Neural crest cell (in vitro differentiated cells): ENCODE data around the gene SSPN. TPM values are rescaled to one million over a fixed set of nuclear protein-coding genes. Genes with fewer than 3 reads are reported as not detected.

ENCODE experiments used
- DNase-seq: peaks from one replicate; pipeline ENCODE4 v3.0.0; 2021; ENCODE audit warnings: low read depth, mixed read lengths, low spot score
- H3K27ac Mint-ChIP-seq: one replicate; pipeline ENCODE4 v1.8.0; 2021; ENCODE audit warnings: mild to moderate bottlenecking, mixed read lengths; ENCODE audit not compliant: unreplicated experiment
- H3K27me3 Mint-ChIP-seq: 2 replicates; pipeline ENCODE4 v1.8.0; 2021; ENCODE audit warnings: low read depth, mild to moderate bottlenecking, mixed read lengths
- H3K36me3 Mint-ChIP-seq: 2 replicates; pipeline ENCODE4 v1.8.0; 2021; ENCODE audit warnings: low read depth, mild to moderate bottlenecking, mixed read lengths
- H3K4me1 Mint-ChIP-seq: 2 replicates; pipeline ENCODE4 v1.8.0; 2021; ENCODE audit warnings: mixed read lengths
- H3K4me3 Mint-ChIP-seq: one replicate; pipeline ENCODE4 v1.8.0; 2021; ENCODE audit warnings: mild to moderate bottlenecking, mixed read lengths
- H3K9me3 Mint-ChIP-seq: 2 replicates; pipeline ENCODE4 v1.8.0; 2021; ENCODE audit warnings: mixed read lengths
- total RNA-seq: library from RNA; stranded (reverse); gene quantifications from 2 replicates; pipeline ENCODE4 v1.2.1, GENCODE V29; 2021
- TF ChIP-seq, protein P1 (sequence below): fragments of 200-600 bp; sonication (generic); conservative IDR thresholded peaks from 2 replicates; pipeline ENCODE4 v1.5.0; 2021; ENCODE audit warnings: antibody characterized with exemption, mild to moderate bottlenecking

SSPN gene
- total RNA-seq, 1 donor from 2014 or later: 4.7 TPM

DNA sequence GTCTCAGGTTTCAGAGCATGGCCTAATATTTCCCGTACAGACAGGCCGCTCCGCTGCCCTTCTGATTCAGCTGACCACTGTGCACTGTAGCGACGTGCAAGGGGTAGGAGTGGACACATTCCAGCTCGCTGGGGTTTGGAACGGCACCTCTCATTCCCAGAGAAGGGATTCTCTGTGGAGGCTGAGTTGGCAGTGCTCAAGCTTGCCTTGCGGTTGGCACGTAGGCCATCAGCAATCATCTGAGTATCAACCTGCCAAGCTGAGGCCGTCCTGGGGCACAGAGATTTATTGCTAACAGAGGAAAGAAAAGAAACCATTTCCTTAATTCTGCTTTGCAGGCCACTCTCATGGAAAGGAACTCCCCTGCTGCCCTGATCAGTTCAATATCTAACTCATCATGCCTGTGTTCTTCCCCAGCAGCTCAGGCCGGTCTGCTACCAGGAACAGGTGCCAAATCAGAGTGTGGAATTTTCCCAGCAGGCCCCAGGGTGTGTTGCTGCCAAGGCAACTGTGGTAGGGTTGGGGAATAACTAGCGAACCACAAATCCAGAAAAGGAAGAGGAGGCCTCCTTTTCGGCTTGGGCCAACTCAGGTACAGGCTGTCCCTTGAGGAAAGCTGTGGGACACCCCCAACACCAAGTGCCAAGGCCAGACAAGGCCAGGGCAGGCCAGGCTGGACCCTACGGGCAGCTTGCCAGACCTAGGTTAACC lies 92.5 kb downstream of the SSPN start:
- H3K27me3 Mint-ChIP-seq: peaks cover 3% of the 10 kb centered on the region
- H3K4me3 Mint-ChIP-seq: no peak overlapping the region
- peaks cover 3% of the 10 kb centered on the region for H3K4me1 Mint-ChIP-seq
- TF ChIP-seq, protein P1, sequence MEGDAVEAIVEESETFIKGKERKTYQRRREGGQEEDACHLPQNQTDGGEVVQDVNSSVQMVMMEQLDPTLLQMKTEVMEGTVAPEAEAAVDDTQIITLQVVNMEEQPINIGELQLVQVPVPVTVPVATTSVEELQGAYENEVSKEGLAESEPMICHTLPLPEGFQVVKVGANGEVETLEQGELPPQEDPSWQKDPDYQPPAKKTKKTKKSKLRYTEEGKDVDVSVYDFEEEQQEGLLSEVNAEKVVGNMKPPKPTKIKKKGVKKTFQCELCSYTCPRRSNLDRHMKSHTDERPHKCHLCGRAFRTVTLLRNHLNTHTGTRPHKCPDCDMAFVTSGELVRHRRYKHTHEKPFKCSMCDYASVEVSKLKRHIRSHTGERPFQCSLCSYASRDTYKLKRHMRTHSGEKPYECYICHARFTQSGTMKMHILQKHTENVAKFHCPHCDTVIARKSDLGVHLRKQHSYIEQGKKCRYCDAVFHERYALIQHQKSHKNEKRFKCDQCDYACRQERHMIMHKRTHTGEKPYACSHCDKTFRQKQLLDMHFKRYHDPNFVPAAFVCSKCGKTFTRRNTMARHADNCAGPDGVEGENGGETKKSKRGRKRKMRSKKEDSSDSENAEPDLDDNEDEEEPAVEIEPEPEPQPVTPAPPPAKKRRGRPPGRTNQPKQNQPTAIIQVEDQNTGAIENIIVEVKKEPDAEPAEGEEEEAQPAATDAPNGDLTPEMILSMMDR: no peak
- no peak for DNase-seq
- no peaks in the 10 kb centered on the region for H3K9me3 Mint-ChIP-seq
- H3K27ac Mint-ChIP-seq: no peak overlapping the region
- H3K36me3 Mint-ChIP-seq: no peaks in the 10 kb centered on the region

DNA sequence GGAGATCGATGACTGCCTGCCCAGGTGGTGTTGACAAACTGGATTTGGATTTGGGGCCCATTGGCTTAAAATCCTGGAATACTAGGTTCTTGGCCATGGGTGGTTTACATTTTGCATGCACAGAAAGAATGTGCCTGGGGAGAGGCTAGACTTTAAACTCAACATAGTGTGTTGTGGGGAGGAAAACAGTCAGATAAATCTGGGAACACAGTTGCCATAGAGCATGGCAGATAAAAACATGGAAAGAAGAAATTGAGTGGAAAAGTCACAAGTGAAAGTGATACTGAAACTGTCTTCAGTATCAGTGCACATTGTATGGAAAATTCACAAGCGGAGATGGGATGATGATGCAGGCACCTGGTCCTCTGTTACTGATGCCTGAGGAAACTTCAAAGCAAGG lies 95.2 kb downstream of the SSPN start:
- no peak overlapping the region for H3K27ac Mint-ChIP-seq
- H3K9me3 Mint-ChIP-seq: no peaks in the 10 kb centered on the region
- H3K4me1 Mint-ChIP-seq: no peaks in the 10 kb centered on the region
- H3K36me3 Mint-ChIP-seq: no peaks in the 10 kb centered on the region
- TF ChIP-seq, protein P1: no peak
- no peak overlapping the region for H3K4me3 Mint-ChIP-seq
- H3K27me3 Mint-ChIP-seq: peaks cover 3% of the 10 kb centered on the region
- no peak for DNase-seq

DNA sequence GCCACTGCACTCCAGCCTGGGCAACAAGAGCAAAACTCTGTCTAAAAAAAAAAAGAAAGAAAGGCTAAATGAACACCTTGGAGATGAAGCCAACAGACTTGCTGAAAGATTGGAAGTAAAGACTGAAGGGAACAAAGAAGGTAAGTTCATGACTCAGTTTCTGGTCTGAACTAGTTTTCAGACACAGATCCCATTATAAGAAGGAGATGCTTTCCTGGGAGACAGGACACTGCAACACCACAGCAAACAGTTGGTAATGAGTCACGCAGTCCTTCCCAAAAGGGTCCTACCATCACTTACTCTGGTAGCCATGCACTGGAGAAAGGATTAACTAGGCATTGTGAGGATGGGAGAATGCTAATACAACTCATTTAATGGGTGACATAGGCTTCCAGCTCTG lies 97.2 kb downstream of the SSPN start:
- H3K9me3 Mint-ChIP-seq: no peaks in the 10 kb centered on the region
- H3K36me3 Mint-ChIP-seq: no peaks in the 10 kb centered on the region
- TF ChIP-seq, protein P1: no peak
- no peak overlapping the region for H3K27ac Mint-ChIP-seq
- DNase-seq: no peak
- H3K27me3 Mint-ChIP-seq: peaks cover 3% of the 10 kb centered on the region
- H3K4me1 Mint-ChIP-seq: no peaks in the 10 kb centered on the region
- H3K4me3 Mint-ChIP-seq: no peak overlapping the region

DNA sequence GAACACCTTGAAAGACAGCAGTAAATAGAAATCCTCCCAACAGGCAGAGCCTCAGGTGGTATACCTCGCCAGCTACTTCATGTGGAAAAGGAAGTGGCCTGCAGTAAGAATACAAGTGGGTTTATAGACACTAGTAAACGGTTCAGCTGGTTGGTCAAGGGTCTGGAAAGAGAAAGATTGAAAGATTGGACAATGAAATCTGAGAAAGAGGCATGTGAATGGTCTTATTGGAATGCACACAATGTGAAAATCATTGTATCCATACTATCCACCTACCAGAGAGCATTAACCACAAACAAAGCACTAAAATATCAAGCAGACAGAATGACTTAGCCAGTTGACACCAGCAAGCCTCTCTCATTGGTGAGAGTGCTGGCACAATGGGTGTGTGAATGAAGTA lies 98.2 kb downstream of the SSPN start:
- Mint-ChIP-seq H3K36me3 (no peaks in the 10 kb centered on the region), H3K4me1 (no peaks in the 10 kb centered on the region), H3K27me3 (peaks cover 3% of the 10 kb centered on the region), H3K9me3 (no peaks in the 10 kb centered on the region), H3K27ac (no peak overlapping the region), H3K4me3 (no peak overlapping the region)
- TF ChIP-seq, protein P1: no peak
- DNase-seq: no peak

DNA sequence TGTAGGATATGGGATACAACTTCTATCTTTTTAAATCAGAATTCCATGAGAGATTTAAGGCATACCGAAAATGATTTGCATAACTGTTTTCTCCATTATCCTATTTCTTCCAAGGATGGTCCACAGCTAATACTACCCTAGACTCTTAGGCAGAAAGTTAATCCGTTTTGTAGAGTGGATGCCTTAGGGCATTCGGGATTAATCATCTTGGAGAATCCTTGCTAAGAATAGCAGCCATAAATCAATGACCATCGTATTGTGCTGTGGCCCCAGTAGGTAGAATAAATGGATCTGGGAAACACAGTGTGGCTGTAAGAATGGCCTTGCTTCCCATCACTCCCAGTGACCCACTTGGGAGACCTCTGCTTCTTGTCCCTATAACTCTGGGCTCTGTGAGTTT lies 99.6 kb downstream of the SSPN start:
- TF ChIP-seq, protein P1: no peak
- Mint-ChIP-seq H3K4me3 (no peak overlapping the region), H3K27ac (no peak overlapping the region), H3K9me3 (no peaks in the 10 kb centered on the region), H3K27me3 (peaks cover 3% of the 10 kb centered on the region), H3K4me1 (peaks cover 4% of the 10 kb centered on the region), H3K36me3 (no peaks in the 10 kb centered on the region)
- DNase-seq: no peak
